Endothelial cell of umbilical vein (primary cell): Measurements from ENCODE around the gene PRF1. TPM values are rescaled to one million over a fixed set of nuclear protein-coding genes. Genes with fewer than 3 reads are reported as not detected.

Experiments
- BruUV-seq: library from RNA; stranded (reverse); fragments of 400-500 nt; replicated peaks from 2 replicates; lab custom pipeline; 2021; lab: Mats Ljungman, UMichigan
- CTCF ChIA-PET: fragments of 300-600, 350-600 bp; sonication (Branson Sonifier 250); formaldehyde crosslinking; loops from one replicate; lab custom pipeline; 2021; ENCODE audit warnings: antibody characterized with exemption, inconsistent platforms; lab: Charles Lee
- POLR2A ChIA-PET: fragments of 300-600, 350-600 bp; sonication (Branson Sonifier 250); formaldehyde crosslinking; loops from one replicate; lab custom pipeline; 2021; ENCODE audit warnings: antibody characterized with exemption, inconsistent platforms; lab: Charles Lee
- DNase-seq: peaks from one replicate; pipeline ENCODE4 v3.0.0-alpha.2; 2011; ENCODE audit warnings: low read depth, low spot score
- FAIRE-seq: peaks from 2 replicates; lab custom pipeline; 2011; peaks lifted over from hg19 to GRCh38; lab: Jason Lieb, UNC
- H2AFZ ChIP-seq: 2 replicates; pipeline ENCODE4 v1.6.0; 2012; ENCODE audit warnings: low read depth, low read length, control low read depth, inconsistent platforms
- H3K27ac ChIP-seq: 2 replicates; pipeline ENCODE4 v1.5.1; 2011; ENCODE audit warnings: low read depth, mild to moderate bottlenecking, control low read depth, low read length, moderate library complexity; ENCODE audit not compliant: insufficient read depth
- H3K27me3 ChIP-seq, 2 experiments: 2 replicates each; pipeline versions ENCODE4 v1.6.0 to v1.6.1; 2011; ENCODE audit warnings: low read length in 2 of 2, mixed read lengths in 1 of 2; ENCODE audit not compliant: control insufficient read depth in 2 of 2, insufficient read depth in 2 of 2
- H3K36me3 ChIP-seq, 2 experiments: 2 replicates in 1 of 2; 3 replicates in 1 of 2; pipeline ENCODE4 v1.5.1; 2011; ENCODE audit warnings: low read length in 2 of 2, mild to moderate bottlenecking in 1 of 2, moderate library complexity in 1 of 2; ENCODE audit not compliant: control insufficient read depth in 2 of 2, insufficient read depth in 2 of 2; ENCODE audit errors: extremely low read depth in 1 of 2
- H3K4me1 ChIP-seq: 3 replicates; pipeline ENCODE4 v1.5.1; 2011; ENCODE audit warnings: mild to moderate bottlenecking, low read length; ENCODE audit not compliant: control insufficient read depth, insufficient read depth; ENCODE audit errors: extremely low read depth
- H3K4me2 ChIP-seq: 2 replicates; pipeline ENCODE4 v1.6.1; 2011; ENCODE audit warnings: low read length, control low read depth, mixed read lengths; ENCODE audit not compliant: insufficient read depth
- H3K4me3 ChIP-seq, 3 experiments: fragments of 200-600 bp in 1 of 3; sonication (generic), shearing (Covaris generic) in 1 of 3; replicated peaks in 1 of 3; 2 replicates each; pipeline ENCODE4 v1.5.1; 2011 to 2016; ENCODE audit warnings: control low read depth in 3 of 3, low read length in 3 of 3, mild to moderate bottlenecking in 2 of 3, inconsistent platforms in 1 of 3, low read depth in 1 of 3, moderate library complexity in 1 of 3; ENCODE audit not compliant: insufficient read depth in 1 of 3
- H3K79me2 ChIP-seq: 2 replicates; pipeline ENCODE4 v1.6.0; 2012; ENCODE audit warnings: low read length, inconsistent platforms; ENCODE audit not compliant: control insufficient read depth, insufficient read depth
- H3K9ac ChIP-seq: replicated peaks from 2 replicates; pipeline ENCODE3; 2011; ENCODE audit warnings: low read length, control low read depth; ENCODE audit not compliant: insufficient read depth; ENCODE audit errors: extremely low read depth
- H3K9me1 ChIP-seq: replicated peaks from 3 replicates; pipeline ENCODE4 v1.6.0; 2011; ENCODE audit warnings: mild to moderate bottlenecking, low read length; ENCODE audit not compliant: control insufficient read depth, insufficient read depth; ENCODE audit errors: extremely low read depth
- H3K9me3 ChIP-seq: replicated peaks from 2 replicates; pipeline ENCODE4 v1.5.1; 2012; ENCODE audit warnings: low read length, inconsistent platforms; ENCODE audit not compliant: control insufficient read depth, insufficient read depth
- H4K20me1 ChIP-seq: replicated peaks from 2 replicates; pipeline ENCODE3; 2011; ENCODE audit warnings: mild to moderate bottlenecking, low read length; ENCODE audit not compliant: control insufficient read depth, insufficient read depth; ENCODE audit errors: extremely low read depth
- EZH2 ChIP-seq: IDR thresholded peaks from 2 replicates; pipeline ENCODE4 v1.6.1; 2012; ENCODE audit warnings: borderline replicate concordance, low read depth, mild to moderate bottlenecking, moderate library complexity, low read length, inconsistent platforms; ENCODE audit not compliant: severe bottlenecking
- FOS ChIP-seq: IDR thresholded peaks from 2 replicates; pipeline ENCODE4 v1.6.1; 2011; ENCODE audit warnings: mild to moderate bottlenecking, low read length, moderate library complexity, borderline replicate concordance; ENCODE audit not compliant: insufficient read depth
- GATA2 ChIP-seq: IDR thresholded peaks from 2 replicates; pipeline ENCODE4 v1.7.0; 2011; ENCODE audit warnings: low read depth, mild to moderate bottlenecking, moderate library complexity, mixed read lengths, low read length; ENCODE audit not compliant: insufficient read length, insufficient read depth
- JUN ChIP-seq: IDR thresholded peaks from 2 replicates; pipeline ENCODE4 v1.6.1; 2011; ENCODE audit warnings: borderline replicate concordance, low read depth; ENCODE audit not compliant: insufficient read length, insufficient read depth
- MYC ChIP-seq: IDR thresholded peaks from one replicate; pipeline ENCODE4 v1.6.1; 2011; ENCODE audit warnings: mild to moderate bottlenecking, low read depth, low read length
- POLR2A ChIP-seq: IDR thresholded peaks from 2 replicates; pipeline ENCODE4 v1.6.1; 2012; ENCODE audit warnings: low read depth, mild to moderate bottlenecking, control low read depth, low read length
- POLR2AphosphoS5 ChIP-seq: IDR thresholded peaks from 2 replicates; pipeline ENCODE4 v1.6.1; 2012; ENCODE audit warnings: low read depth, mild to moderate bottlenecking, control low read depth, low read length, moderate library complexity; ENCODE audit not compliant: insufficient read depth
- dilution Hi-C: fragments of 300-500 bp; cut with MboI; formaldehyde crosslinking; loops from one replicate; pipeline ENCODE4 v1.15.0; 2019; ENCODE audit warnings: low sequenced_read_pairs; ENCODE audit not compliant: extremely low pct_ligation_motif_present
- intact Hi-C: fragments of 100-400 bp; cut with micrococcal nuclease; formaldehyde crosslinking; loops from one replicate; pipeline ENCODE4 v1.10.0; 2022
- polyA plus RNA-seq, 4 experiments: library from polyadenylated mRNA; depleted of rRNA in 3 of 4; stranded (reverse) in 3 of 4; unstranded in 1 of 4; fragments of >200 nt; gene quantifications; 2 replicates each; pipeline versions ENCODE4 v1.2.1 to v1.2.3, GENCODE V29; 2011 to 2012; ENCODE audit warnings: missing spikeins in 1 of 4
- total RNA-seq: library from RNA; stranded (reverse); gene quantifications from 2 replicates; pipeline ENCODE4 v1.2.3, GENCODE V29; 2021
- TF ChIP-seq, protein P1 (sequence below): IDR thresholded peaks from 2 replicates; pipeline ENCODE4 v1.6.1; 2011; ENCODE audit not compliant: insufficient read depth, insufficient read length
- TF ChIP-seq, protein P2 (sequence below), 2 donors: IDR thresholded peaks; 1 replicate in 1 of 2; 2 replicates in 1 of 2; pipeline ENCODE4 v1.5.1; 2011; ENCODE audit warnings: low read length in 2 of 2, mild to moderate bottlenecking in 2 of 2, moderate library complexity in 2 of 2, control low read depth in 1 of 2, inconsistent platforms in 1 of 2, low read depth in 1 of 2; ENCODE audit not compliant: insufficient read depth in 1 of 2; ENCODE audit errors: extremely low read depth in 1 of 2

PRF1 gene
- total and polyA plus RNA-seq, 2 donors (not counting 3 experiments of a cell fraction or from before 2014, with no cell fraction given): not detected

DNA sequence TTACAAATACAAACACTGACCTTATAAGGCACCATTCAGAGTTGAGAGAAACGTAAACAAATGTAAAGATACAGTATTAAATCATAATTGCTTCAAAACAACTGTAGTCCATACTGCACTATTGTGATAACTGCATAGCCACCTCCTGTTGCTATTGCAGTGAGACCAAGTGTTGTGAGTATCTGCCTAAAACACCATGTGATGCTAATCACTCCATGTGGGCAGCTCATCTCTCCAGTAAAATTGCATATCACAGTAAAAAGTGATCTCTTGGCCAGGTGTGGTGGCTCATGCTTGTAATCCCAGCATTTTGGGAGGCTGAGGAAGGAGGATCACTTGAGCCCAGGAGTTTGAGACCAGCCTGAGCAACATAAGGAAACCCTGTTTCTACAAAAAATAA is 26.8 kb upstream of the PRF1 start:
- Histone ChIP-seq H3K9me3 (no peaks in the 10 kb centered on the region), H3K9ac (no peak overlapping the region), H3K79me2 (no peaks in the 10 kb centered on the region), H3K27me3 (peaks cover 4 to 9% of the 10 kb centered on the region in 2 experiments), H4K20me1 (no peaks in the 10 kb centered on the region), H3K36me3 (no peaks in the 10 kb centered on the region), H3K9me1 (no peaks in the 10 kb centered on the region), H3K4me3 (no peak overlapping the region), H3K4me1 (no peaks in the 10 kb centered on the region), H3K4me2 (no peak overlapping the region), H3K27ac (no peak overlapping the region), H2AFZ (no peak overlapping the region)
- FAIRE-seq (no peak), DNase-seq (no peak)
- dilution Hi-C loops: no loop called here
- intact Hi-C loops: no loop called here
- ChIA-PET CTCF (no interaction called here), POLR2A (no interaction called here)
- TF ChIP-seq, protein P1, sequence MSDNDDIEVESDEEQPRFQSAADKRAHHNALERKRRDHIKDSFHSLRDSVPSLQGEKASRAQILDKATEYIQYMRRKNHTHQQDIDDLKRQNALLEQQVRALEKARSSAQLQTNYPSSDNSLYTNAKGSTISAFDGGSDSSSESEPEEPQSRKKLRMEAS: no peak
- TF ChIP-seq MYC (no peak), POLR2A (no peak), GATA2 (no peak), JUN (no peak), EZH2 (no peak), POLR2AphosphoS5 (no peak), FOS (no peak)
- TF ChIP-seq, protein P2, sequence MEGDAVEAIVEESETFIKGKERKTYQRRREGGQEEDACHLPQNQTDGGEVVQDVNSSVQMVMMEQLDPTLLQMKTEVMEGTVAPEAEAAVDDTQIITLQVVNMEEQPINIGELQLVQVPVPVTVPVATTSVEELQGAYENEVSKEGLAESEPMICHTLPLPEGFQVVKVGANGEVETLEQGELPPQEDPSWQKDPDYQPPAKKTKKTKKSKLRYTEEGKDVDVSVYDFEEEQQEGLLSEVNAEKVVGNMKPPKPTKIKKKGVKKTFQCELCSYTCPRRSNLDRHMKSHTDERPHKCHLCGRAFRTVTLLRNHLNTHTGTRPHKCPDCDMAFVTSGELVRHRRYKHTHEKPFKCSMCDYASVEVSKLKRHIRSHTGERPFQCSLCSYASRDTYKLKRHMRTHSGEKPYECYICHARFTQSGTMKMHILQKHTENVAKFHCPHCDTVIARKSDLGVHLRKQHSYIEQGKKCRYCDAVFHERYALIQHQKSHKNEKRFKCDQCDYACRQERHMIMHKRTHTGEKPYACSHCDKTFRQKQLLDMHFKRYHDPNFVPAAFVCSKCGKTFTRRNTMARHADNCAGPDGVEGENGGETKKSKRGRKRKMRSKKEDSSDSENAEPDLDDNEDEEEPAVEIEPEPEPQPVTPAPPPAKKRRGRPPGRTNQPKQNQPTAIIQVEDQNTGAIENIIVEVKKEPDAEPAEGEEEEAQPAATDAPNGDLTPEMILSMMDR (IDR thresholded peaks at IDR 0.05; ENCODE audit: extremely low read depth in 1 of 2, insufficient read depth in 1 of 2, low read depth in 1 of 2, low read length in 2 of 2): no peak
- no TSS peak for BruUV-seq
